HCT116 (cell line): ENCODE measurements around the gene DNAH10. TPM values are rescaled to one million over a fixed set of nuclear protein-coding genes. Genes with fewer than 3 reads are reported as not detected.

Experiments used
- ATAC-seq: fragments of 200-7000 bp; cut with Tn5 transposase; 2 replicates; pipeline ENCODE4 v1.9.1; 2020; ENCODE audit warnings: mild to moderate bottlenecking, moderate library complexity
- BruUV-seq: library from RNA; stranded (reverse); fragments of 400-500 nt; replicated peaks from 2 replicates; lab custom pipeline; 2021; lab: Mats Ljungman, UMichigan
- CTCF ChIA-PET: fragments of 300-600 bp; sonication (Branson Sonifier 250); formaldehyde crosslinking; loops from one replicate; lab custom pipeline; 2021; ENCODE audit warnings: antibody characterized with exemption; lab: Charles Lee
- POLR2A ChIA-PET: fragments of 300-600, 350-600 bp; sonication (Branson Sonifier 250); formaldehyde crosslinking; loops from one replicate; lab custom pipeline; 2021; ENCODE audit warnings: antibody characterized with exemption; lab: Charles Lee
- RAD21 ChIA-PET, 2 experiments: fragments of 300-600 bp; sonication (Branson Sonifier 250); formaldehyde crosslinking; loops; one replicate each; lab custom pipeline; 2023; ENCODE audit warnings: low total read pairs in 2 of 2; ENCODE audit not compliant: uncharacterized antibody in 2 of 2, unreplicated experiment in 2 of 2, low non-redundant PET in 1 of 2; lab: Charles Lee
- DNase-seq: peaks from one replicate; pipeline ENCODE4 v3.0.0-alpha.2; 2010; ENCODE audit warnings: low read depth, low spot score
- H2AFZ ChIP-seq: fragments of 200-600 bp; shearing (Covaris generic), sonication (generic); 2 replicates; pipeline ENCODE4 v1.6.1; 2017; ENCODE audit warnings: low read depth, mixed run types, mixed read lengths, antibody characterized with exemption, low read length; ENCODE audit not compliant: poor library complexity, severe bottlenecking
- H3K27ac ChIP-seq: 2 replicates; pipeline ENCODE4 v1.5.1; 2012; ENCODE audit warnings: low read depth, low read length
- H3K27me3 ChIP-seq: fragments of 200-600 bp; sonication (generic); 2 replicates; pipeline ENCODE4 v1.6.1; 2016; ENCODE audit warnings: mixed run types, low read length, mixed read lengths; ENCODE audit not compliant: insufficient read depth
- H3K36me3 ChIP-seq, 2 experiments: fragments of 200-500 bp in 1 of 2; fragments of 200-600 bp in 1 of 2; sonication (Bioruptor generic) in 1 of 2; sonication (generic) in 1 of 2; 2 replicates each; pipeline versions ENCODE4 v1.5.1 to v1.6.1; 2014 to 2016; ENCODE audit warnings: low read length in 2 of 2, inconsistent platforms in 1 of 2, mixed read lengths in 1 of 2, mixed run types in 1 of 2; ENCODE audit not compliant: insufficient read depth in 2 of 2, control insufficient read depth in 1 of 2
- H3K4me1 ChIP-seq, 2 experiments: fragments of 200-600 bp in 1 of 2; sonication (generic) in 1 of 2; 2 replicates each; pipeline versions ENCODE4 v1.5.1 to v1.6.1; 2012 to 2017; ENCODE audit warnings: low read length in 2 of 2, inconsistent platforms in 1 of 2, mild to moderate bottlenecking in 1 of 2, mixed read lengths in 1 of 2, mixed run types in 1 of 2, moderate library complexity in 1 of 2; ENCODE audit not compliant: insufficient read depth in 2 of 2, control insufficient read depth in 1 of 2
- H3K4me2 ChIP-seq: fragments of 200-600 bp; sonication (generic); 2 replicates; pipeline ENCODE4 v1.6.1; 2017; ENCODE audit warnings: mixed run types, low read length, mixed read lengths
- H3K4me3 ChIP-seq, 2 experiments: fragments of 200-600 bp in 1 of 2; sonication (generic) in 1 of 2; replicated peaks in 1 of 2; 2 replicates each; pipeline ENCODE4 v1.5.1; 2011 to 2016; ENCODE audit warnings: low read length in 2 of 2, control low read depth in 1 of 2, low read depth in 1 of 2, mild to moderate bottlenecking in 1 of 2, mixed read lengths in 1 of 2, mixed run types in 1 of 2
- H3K79me2 ChIP-seq: fragments of 200-600 bp; sonication (generic); 2 replicates; pipeline ENCODE4 v1.6.1; 2017; ENCODE audit warnings: mild to moderate bottlenecking, mixed run types, low read length, moderate library complexity, mixed read lengths; ENCODE audit not compliant: insufficient read depth
- H3K9ac ChIP-seq: fragments of 200-600 bp; sonication (generic); 2 replicates; pipeline ENCODE4 v1.6.1; 2016; ENCODE audit warnings: low read length, mixed read lengths
- H3K9me2 ChIP-seq: fragments of 200-600 bp; sonication (generic), shearing (Covaris generic); 2 replicates; pipeline ENCODE4 v1.6.1; 2017; ENCODE audit warnings: mixed run types, mild to moderate bottlenecking, moderate library complexity; ENCODE audit not compliant: insufficient read depth
- H3K9me3 ChIP-seq, 2 experiments: fragments of 200-500 bp in 1 of 2; fragments of 200-600 bp in 1 of 2; sonication (Bioruptor generic) in 1 of 2; sonication (generic) in 1 of 2; 2 replicates each; pipeline ENCODE4 v1.6.1; 2014 to 2017; ENCODE audit warnings: low read length in 2 of 2, mixed read lengths in 2 of 2, inconsistent platforms in 1 of 2, low read depth in 1 of 2, mild to moderate bottlenecking in 1 of 2, mixed run types in 1 of 2, moderate library complexity in 1 of 2; ENCODE audit not compliant: control insufficient read depth in 1 of 2, insufficient read depth in 1 of 2
- H4K20me1 ChIP-seq: fragments of 200-600 bp; sonication (generic), shearing (Covaris generic); 2 replicates; pipeline ENCODE4 v1.6.1; 2017; ENCODE audit warnings: mixed run types, mild to moderate bottlenecking, moderate library complexity; ENCODE audit not compliant: insufficient read depth
- ATF3 ChIP-seq: IDR thresholded peaks from 2 replicates; pipeline ENCODE4 v1.6.1; 2012
- ELF1 ChIP-seq: IDR thresholded peaks from 2 replicates; pipeline ENCODE4 v1.6.1; 2012; ENCODE audit warnings: low read depth, borderline replicate concordance
- EZH2 ChIP-seq: fragments of 200-600 bp; sonication (generic); IDR thresholded peaks from 2 replicates; pipeline ENCODE4 v1.6.1; 2017; ENCODE audit warnings: antibody characterized with exemption, mixed run types
- FOSL1 ChIP-seq: IDR thresholded peaks from 2 replicates; pipeline ENCODE4 v1.6.1; 2012; ENCODE audit warnings: low read depth
- JUND ChIP-seq: IDR thresholded peaks from 2 replicates; pipeline ENCODE4 v1.6.1; 2012
- RAD21 ChIP-seq: IDR thresholded peaks from 2 replicates; pipeline ENCODE4 v1.6.1; 2012; ENCODE audit warnings: low read depth, mild to moderate bottlenecking
- REST ChIP-seq: IDR thresholded peaks from 2 replicates; pipeline ENCODE4 v1.6.1; 2012; ENCODE audit warnings: low read depth
- SIN3A ChIP-seq: IDR thresholded peaks from 2 replicates; pipeline ENCODE4 v1.6.1; 2012; ENCODE audit warnings: low read depth
- SP1 ChIP-seq: IDR thresholded peaks from 2 replicates; pipeline ENCODE4 v1.6.1; 2012; ENCODE audit warnings: low read depth
- intact Hi-C: fragments of 100-400 bp; cut with micrococcal nuclease; formaldehyde crosslinking; loops from 2 replicates; pipeline ENCODE4 v1.10.0; 2022
- total RNA-seq: library from RNA; stranded (reverse); gene quantifications from one replicate; pipeline ENCODE4 v1.2.1, GENCODE V29; 2021; ENCODE audit not compliant: unreplicated experiment

Gene DNAH10
- total RNA-seq, 1 experiment from 2014 or later, result 1.3 TPM

GRCh38 chr12:123888989-123889388 lies 126.9 kb downstream of the DNAH10 start:
- RAD21 ChIA-PET, result no interaction called here

More at GRCh38 chr12:123888989-123889388, 126.9 kb downstream of the DNAH10 start:
- Histone ChIP-seq H3K79me2 (no peaks in the 10 kb centered on the region), H3K36me3 (no peaks in the 10 kb centered on the region), H3K9me2 (no peaks in the 10 kb centered on the region), H3K9me3 (no peaks in the 10 kb centered on the region), H2AFZ (no peak overlapping the region), H3K9ac (no peak overlapping the region), H3K4me1 (peaks cover 5 to 9% of the 10 kb centered on the region in 2 experiments; a peak in 3 of 4 replicates), H3K4me3 (no peak overlapping the region), H3K4me2 (no peak overlapping the region), H4K20me1 (no peaks in the 10 kb centered on the region), H3K27ac (no peak overlapping the region), H3K27me3 (peaks cover 3% of the 10 kb centered on the region; the same call in 1 of the 2 replicates)
- no TSS peak for BruUV-seq
- TF ChIP-seq FOSL1 (no peak), JUND (no peak), ELF1 (no peak), ATF3 (no peak), RAD21 (no peak), REST (no peak), SIN3A (no peak), SP1 (no peak), EZH2 (no peak)
- ChIA-PET CTCF (no interaction called here), POLR2A (no interaction called here)
- intact Hi-C loops, result no loop called here
- ATAC-seq, result no peak
- no peak for DNase-seq
